ENCODE results near the gene HKDC1. TPM values are rescaled to one million over a fixed set of nuclear protein-coding genes. Genes with fewer than 3 reads are reported as not detected.
"Not testable (repeated sequence)": the region's sequence is repeated elsewhere in the genome, so short reads cannot be mapped to it uniquely, and the experiment has no call there.

The HKDC1 gene
- total RNA-seq: 10 to 100 TPM in 3 of 4 donors, not detected in 1; 26.8 to 39.6 (median 28.0) TPM

- TF ChIP-seq, protein P1, sequence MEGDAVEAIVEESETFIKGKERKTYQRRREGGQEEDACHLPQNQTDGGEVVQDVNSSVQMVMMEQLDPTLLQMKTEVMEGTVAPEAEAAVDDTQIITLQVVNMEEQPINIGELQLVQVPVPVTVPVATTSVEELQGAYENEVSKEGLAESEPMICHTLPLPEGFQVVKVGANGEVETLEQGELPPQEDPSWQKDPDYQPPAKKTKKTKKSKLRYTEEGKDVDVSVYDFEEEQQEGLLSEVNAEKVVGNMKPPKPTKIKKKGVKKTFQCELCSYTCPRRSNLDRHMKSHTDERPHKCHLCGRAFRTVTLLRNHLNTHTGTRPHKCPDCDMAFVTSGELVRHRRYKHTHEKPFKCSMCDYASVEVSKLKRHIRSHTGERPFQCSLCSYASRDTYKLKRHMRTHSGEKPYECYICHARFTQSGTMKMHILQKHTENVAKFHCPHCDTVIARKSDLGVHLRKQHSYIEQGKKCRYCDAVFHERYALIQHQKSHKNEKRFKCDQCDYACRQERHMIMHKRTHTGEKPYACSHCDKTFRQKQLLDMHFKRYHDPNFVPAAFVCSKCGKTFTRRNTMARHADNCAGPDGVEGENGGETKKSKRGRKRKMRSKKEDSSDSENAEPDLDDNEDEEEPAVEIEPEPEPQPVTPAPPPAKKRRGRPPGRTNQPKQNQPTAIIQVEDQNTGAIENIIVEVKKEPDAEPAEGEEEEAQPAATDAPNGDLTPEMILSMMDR (IDR thresholded peaks at IDR 0.05): no peak
- TF ChIP-seq POLR2AphosphoS5 (IDR thresholded peaks at IDR 0.05): no peak
- TF ChIP-seq EP300 (IDR thresholded peaks at IDR 0.05; ENCODE audit: low read depth): no peak
- no peak for TF ChIP-seq POLR2A (IDR thresholded peaks at IDR 0.05)
- H3K4me3 ChIP-seq: no peak within 1 kb of the TSS
- DNase-seq: no peak
- in situ Hi-C loops (cut with MboI; ENCODE audit: low pct_ligation_motif_present in 1 of 4, low pct_unique_long_range_greater_than_20kb in 1 of 4, low sequenced_read_pairs in 3 of 4): no loop called here
- 76 to 100% methylated on average over 1 to 8 of the region's 8 CpGs for WGBS, 2 donors (ENCODE audit: low coverage in 1 of 2)
- intact Hi-C loops (cut with DNase I; ENCODE audit: low total_unique reads): no loop called here
- H3K27me3 ChIP-seq: no peaks in the 10 kb centered on the region
- no peak within 1 kb of the TSS for H3K27ac ChIP-seq
- H3K9me3 ChIP-seq: no peaks in the 10 kb centered on the region
- no peaks in the 10 kb centered on the region for H3K36me3 ChIP-seq
- peaks cover 16 to 37% (median 25%) of the 10 kb centered on the region in 4 donors for H3K4me1 ChIP-seq
These were observed at the start of gene HKDC1 for GRCh38 chr10:69220041-69220451. TSS of gene HKDC1 (plus strand) at chr10:69220332. CDS start at chr10:69220436, 104 bp downstream.

DNA sequence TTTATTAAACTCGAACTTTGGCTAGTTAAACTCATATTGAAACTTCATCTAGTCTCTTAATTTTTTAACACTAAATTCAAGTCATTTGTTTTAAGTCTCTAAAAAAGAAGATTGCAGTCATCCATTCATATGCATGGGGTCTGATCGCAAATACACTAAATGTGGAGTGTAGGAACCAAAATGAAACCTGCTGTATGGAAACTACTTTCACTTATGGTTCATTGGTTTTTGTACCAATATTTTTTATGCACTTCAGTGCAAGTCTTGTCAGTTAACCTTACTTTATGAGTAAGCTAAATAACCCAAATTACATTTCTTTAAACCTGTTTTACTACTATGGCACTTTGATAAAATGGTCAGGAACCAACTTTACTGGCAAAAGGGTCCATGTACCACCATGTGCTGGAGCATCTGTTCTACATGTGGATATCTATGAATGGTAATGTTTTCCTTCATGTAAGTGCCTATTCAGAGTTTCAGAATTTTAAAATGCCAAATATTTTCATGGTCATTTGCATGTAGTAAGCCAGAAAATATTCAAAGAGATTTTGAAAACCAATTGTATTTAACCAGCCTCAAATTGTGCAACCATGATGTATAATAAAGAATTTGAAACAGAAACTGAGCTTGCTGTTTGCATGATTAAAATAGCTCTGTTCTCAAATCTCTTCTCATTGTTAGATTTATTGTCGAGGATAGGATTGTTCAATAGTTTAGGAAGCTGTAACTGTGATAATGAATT lies 47.7 kb upstream of the HKDC1 start:
- TF ChIP-seq POLR2A (IDR thresholded peaks at IDR 0.05) (no peak), EP300 (IDR thresholded peaks at IDR 0.05; ENCODE audit: low read depth) (no peak), POLR2AphosphoS5 (IDR thresholded peaks at IDR 0.05) (no peak)
- TF ChIP-seq, protein P1 (IDR thresholded peaks at IDR 0.05): no peak
- WGBS, 2 donors (ENCODE audit: low coverage in 1 of 2): 70 to 85% methylated on average over 3 of the region's 3 CpGs
- H3K27ac ChIP-seq: no peak overlapping the region
- intact Hi-C loops (cut with DNase I; ENCODE audit: low total_unique reads) (no loop called here), in situ Hi-C loops (cut with MboI; ENCODE audit: low pct_ligation_motif_present in 1 of 4, low pct_unique_long_range_greater_than_20kb in 1 of 4, low sequenced_read_pairs in 3 of 4) (no loop called here)
- peaks cover 0 to 39% (median 14%) of the 10 kb centered on the region in 4 donors for H3K36me3 ChIP-seq
- H3K4me3 ChIP-seq: no peak overlapping the region
- H3K27me3 ChIP-seq: no peaks in the 10 kb centered on the region
- no peaks in the 10 kb centered on the region for H3K4me1 ChIP-seq
- DNase-seq: no peak
- no peaks in the 10 kb centered on the region for H3K9me3 ChIP-seq

GRCh38 chr10:69175326-69175725 lies 44.8 kb upstream of the HKDC1 start:
- H3K27ac ChIP-seq; H3K27me3 ChIP-seq; in situ Hi-C loops (cut with MboI; ENCODE audit: low pct_ligation_motif_present in 1 of 4, low pct_unique_long_range_greater_than_20kb in 1 of 4, low sequenced_read_pairs in 3 of 4); H3K9me3 ChIP-seq; H3K4me1 ChIP-seq; DNase-seq; H3K4me3 ChIP-seq: not testable (repeated sequence)
- 75% methylated on average over 4 of the region's 4 CpGs; no CpG with 5 or more reads in 1 of the 2 donors for WGBS, 2 donors (ENCODE audit: low coverage in 1 of 2)
- H3K36me3 ChIP-seq: peaks cover 0 to 13% (median 6%) of the 10 kb centered on the region in 4 donors
- intact Hi-C loops (cut with DNase I; ENCODE audit: low total_unique reads): loop anchor here (5.0 kb wide), 1 partner anchor 972 kb away; the partner anchor contains the start of gene TYSND1

DNA sequence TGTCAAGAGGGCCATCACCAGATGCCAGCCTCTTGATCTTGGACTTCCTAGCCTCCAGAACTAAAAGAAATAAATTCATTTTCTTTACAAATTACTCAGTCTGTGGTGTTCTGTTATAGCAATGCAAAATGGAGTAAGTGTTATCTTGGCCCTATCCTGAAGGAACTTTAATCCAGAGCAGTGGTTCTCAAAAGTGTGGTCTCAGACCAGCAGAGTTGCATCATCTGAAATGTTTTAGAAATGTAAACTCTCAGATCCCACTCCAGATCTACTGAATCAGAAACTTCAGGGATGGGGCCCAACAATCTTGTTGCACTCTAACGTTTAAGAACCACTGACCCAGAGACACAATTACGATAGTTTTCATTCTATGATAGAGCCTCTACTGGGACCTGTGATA lies 43.3 kb upstream of the HKDC1 start:
- peaks cover 10 to 19% (median 18%) of the 10 kb centered on the region in 4 donors for H3K4me1 ChIP-seq
- no peak for DNase-seq
- no peaks in the 10 kb centered on the region for H3K9me3 ChIP-seq
- intact Hi-C loops (cut with DNase I; ENCODE audit: low total_unique reads): loop anchor here (5.0 kb wide), 1 partner anchor 970 kb away; the partner anchor contains the start of gene TYSND1
- TF ChIP-seq POLR2AphosphoS5 (IDR thresholded peaks at IDR 0.05) (no peak), POLR2A (IDR thresholded peaks at IDR 0.05) (no peak), EP300 (IDR thresholded peaks at IDR 0.05; ENCODE audit: low read depth) (no peak)
- TF ChIP-seq, protein P1 (IDR thresholded peaks at IDR 0.05): no peak
- peaks cover 0 to 8% (median 1%) of the 10 kb centered on the region in 4 donors for H3K36me3 ChIP-seq
- in situ Hi-C loops (cut with MboI; ENCODE audit: low pct_ligation_motif_present in 1 of 4, low pct_unique_long_range_greater_than_20kb in 1 of 4, low sequenced_read_pairs in 3 of 4): no loop called here
- H3K27ac ChIP-seq: no peak overlapping the region
- H3K27me3 ChIP-seq: no peaks in the 10 kb centered on the region
- WGBS, 2 donors (ENCODE audit: low coverage in 1 of 2): 50 to 90% methylated on average over 1 to 2 of the region's 2 CpGs
- H3K4me3 ChIP-seq: no peak overlapping the region
